ENCODE data around the gene KCNMA1. TPM values are rescaled to one million over a fixed set of nuclear protein-coding genes. Genes with fewer than 3 reads are reported as not detected.

KCNMA1 gene
- total RNA-seq, 2 donors from 2014 or later: 29.1 to 37.9 TPM

DNA sequence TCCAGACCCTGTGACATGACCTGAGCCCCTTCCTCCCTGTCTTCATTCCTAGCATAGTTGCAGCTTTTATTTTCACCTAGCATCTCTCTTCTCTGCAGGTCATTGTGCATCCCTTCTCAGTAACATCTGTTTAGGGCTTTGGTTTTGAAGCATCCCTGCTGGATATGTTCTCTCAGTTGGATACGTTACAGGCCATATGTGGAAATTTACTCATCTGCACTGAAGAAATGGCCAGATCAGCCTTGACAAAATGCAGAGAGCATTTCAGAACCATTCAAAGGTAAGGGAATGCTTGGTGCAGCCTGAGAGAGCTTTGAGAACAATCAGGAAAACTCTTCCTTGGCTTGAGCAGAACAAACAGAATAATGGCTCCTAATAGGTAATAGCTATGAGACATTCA, 647.0 kb downstream of the KCNMA1 start:
- Histone ChIP-seq H3K9me3 (no peaks in the 10 kb centered on the region), H3K4me3 (no peak overlapping the region), H3K27ac (no peak overlapping the region), H3K27me3 (replicated peaks; ENCODE audit: insufficient read depth) (no peaks in the 10 kb centered on the region), H3K36me3 (no peaks in the 10 kb centered on the region), H3K4me1 (replicated peaks) (no peaks in the 10 kb centered on the region)
- intact Hi-C loops (cut with DNase I): no loop called here
- WGBS: 96% methylated on average over 1 of the region's 1 CpG
- DNase-seq (ENCODE audit: low spot score): no peak
- TF ChIP-seq, protein P1, sequence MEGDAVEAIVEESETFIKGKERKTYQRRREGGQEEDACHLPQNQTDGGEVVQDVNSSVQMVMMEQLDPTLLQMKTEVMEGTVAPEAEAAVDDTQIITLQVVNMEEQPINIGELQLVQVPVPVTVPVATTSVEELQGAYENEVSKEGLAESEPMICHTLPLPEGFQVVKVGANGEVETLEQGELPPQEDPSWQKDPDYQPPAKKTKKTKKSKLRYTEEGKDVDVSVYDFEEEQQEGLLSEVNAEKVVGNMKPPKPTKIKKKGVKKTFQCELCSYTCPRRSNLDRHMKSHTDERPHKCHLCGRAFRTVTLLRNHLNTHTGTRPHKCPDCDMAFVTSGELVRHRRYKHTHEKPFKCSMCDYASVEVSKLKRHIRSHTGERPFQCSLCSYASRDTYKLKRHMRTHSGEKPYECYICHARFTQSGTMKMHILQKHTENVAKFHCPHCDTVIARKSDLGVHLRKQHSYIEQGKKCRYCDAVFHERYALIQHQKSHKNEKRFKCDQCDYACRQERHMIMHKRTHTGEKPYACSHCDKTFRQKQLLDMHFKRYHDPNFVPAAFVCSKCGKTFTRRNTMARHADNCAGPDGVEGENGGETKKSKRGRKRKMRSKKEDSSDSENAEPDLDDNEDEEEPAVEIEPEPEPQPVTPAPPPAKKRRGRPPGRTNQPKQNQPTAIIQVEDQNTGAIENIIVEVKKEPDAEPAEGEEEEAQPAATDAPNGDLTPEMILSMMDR (IDR thresholded peaks at IDR 0.05): no peak
- no peak for TF ChIP-seq POLR2A (IDR thresholded peaks at IDR 0.05)
- TF ChIP-seq POLR2AphosphoS5 (IDR thresholded peaks at IDR 0.05): no peak

DNA sequence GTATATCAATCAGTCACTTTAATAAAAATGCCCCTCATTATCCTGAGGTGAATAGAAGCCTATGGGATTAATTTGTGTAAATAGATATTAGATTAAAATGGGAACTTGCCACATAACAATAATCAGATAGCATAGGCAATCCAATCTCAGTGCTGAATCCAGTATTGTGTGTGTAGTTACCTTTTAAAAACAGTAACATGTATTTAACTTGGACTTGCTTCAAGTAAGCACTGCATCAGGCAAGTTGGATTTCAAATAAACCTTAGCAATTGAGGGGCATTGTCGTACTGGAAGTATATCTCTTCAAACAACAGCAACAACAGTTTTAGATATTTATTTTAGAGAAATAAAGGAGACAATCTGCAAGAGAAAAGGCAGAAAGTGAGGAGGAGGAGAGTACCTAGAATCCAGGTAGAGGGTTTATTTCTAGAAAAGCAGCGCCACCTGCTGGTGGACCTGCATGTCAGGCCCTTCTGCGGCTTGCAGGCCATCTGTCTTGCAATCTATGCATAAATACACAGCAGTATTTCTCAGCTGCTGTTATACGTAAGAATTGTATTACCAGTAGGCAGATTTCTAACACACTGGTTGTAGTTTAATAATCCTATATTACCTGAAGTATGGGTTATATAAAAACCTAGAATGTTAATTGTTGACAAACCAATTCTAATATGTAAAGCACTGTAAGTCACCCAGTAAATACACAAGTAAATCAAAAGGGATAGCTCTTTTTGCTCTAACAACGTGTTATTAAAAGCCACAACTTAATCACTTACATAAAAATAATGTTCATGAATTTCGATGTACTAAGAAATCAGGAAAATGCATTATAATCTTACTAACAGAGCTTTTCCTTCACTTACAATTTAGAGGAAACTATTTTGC, 652.8 kb downstream of the KCNMA1 start:
- DNase-seq (ENCODE audit: low spot score): peak; percentile 66
- Histone ChIP-seq H3K36me3 (no peaks in the 10 kb centered on the region), H3K4me3 (no peak overlapping the region), H3K9me3 (no peaks in the 10 kb centered on the region), H3K27ac (no peak overlapping the region), H3K27me3 (replicated peaks; ENCODE audit: insufficient read depth) (no peaks in the 10 kb centered on the region), H3K4me1 (replicated peaks) (no peaks in the 10 kb centered on the region)
- intact Hi-C loops (cut with DNase I): loop anchor here (10.0 kb wide), 3 partner anchors 430 to 1580 kb away; partner anchors contain the start of gene ZNF503
- WGBS: 13% methylated on average over 6 of the region's 6 CpGs
- TF ChIP-seq, protein P1 (IDR thresholded peaks at IDR 0.05): peak; percentile 73 to 95 (median 78)
- TF ChIP-seq POLR2A (IDR thresholded peaks at IDR 0.05) (no peak), POLR2AphosphoS5 (IDR thresholded peaks at IDR 0.05) (peak; percentile 64)

DNA sequence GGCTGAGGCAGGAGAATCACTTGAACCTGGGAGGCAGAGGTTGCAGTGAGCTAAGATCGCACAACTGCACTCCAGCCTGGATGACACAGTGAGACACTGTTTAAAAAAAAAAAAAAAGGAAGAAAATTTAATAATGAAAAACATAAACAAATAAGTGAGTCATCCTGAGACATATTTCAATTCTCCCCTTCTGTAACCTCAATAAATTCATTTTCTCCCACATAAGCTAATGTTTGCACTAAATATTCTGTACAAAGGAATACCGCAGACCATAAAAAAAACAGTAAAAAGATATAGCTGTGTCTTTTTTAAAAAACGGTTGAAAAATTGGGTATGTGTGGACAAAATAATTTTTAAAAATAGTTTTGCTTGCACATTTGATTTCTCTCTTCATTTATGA, 654.0 kb downstream of the KCNMA1 start:
- Histone ChIP-seq H3K27ac (no peak overlapping the region), H3K4me3 (no peak overlapping the region), H3K9me3 (no peaks in the 10 kb centered on the region), H3K36me3 (no peaks in the 10 kb centered on the region), H3K27me3 (replicated peaks; ENCODE audit: insufficient read depth) (no peaks in the 10 kb centered on the region), H3K4me1 (replicated peaks) (no peaks in the 10 kb centered on the region)
- intact Hi-C loops (cut with DNase I): loop anchor here (10.0 kb wide), 3 partner anchors 429 to 1579 kb away; partner anchors contain the start of gene ZNF503
- 81% methylated on average over 3 of the region's 3 CpGs for WGBS
- no peak for DNase-seq (ENCODE audit: low spot score)
- TF ChIP-seq, protein P1 (IDR thresholded peaks at IDR 0.05): no peak
- no peak for TF ChIP-seq POLR2A (IDR thresholded peaks at IDR 0.05)
- no peak for TF ChIP-seq POLR2AphosphoS5 (IDR thresholded peaks at IDR 0.05)

DNA sequence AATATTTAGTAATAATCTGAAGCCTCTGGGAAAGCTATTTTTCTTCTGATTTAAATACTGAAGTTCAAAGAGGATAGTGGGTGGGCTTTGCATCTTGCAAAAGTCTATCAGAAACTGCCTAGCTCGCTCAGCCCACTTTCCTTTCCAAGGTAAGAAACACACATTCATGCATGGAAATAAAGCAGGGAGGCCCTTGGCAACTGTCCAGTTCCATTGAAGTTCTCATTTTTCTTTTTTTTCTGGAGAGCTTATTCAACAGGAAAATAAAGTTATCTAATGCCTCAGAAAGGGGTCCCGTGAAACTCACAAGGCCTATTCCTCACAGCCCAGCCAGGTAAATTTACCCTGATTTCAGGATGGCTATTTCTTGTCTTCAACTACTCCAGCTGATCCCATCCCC, 654.9 kb downstream of the KCNMA1 start:
- 86% methylated on average over 2 of the region's 2 CpGs for WGBS
- DNase-seq (ENCODE audit: low spot score): no peak
- TF ChIP-seq POLR2AphosphoS5 (IDR thresholded peaks at IDR 0.05): no peak
- Histone ChIP-seq H3K27ac (no peak overlapping the region), H3K9me3 (no peaks in the 10 kb centered on the region), H3K36me3 (no peaks in the 10 kb centered on the region), H3K27me3 (replicated peaks; ENCODE audit: insufficient read depth) (no peaks in the 10 kb centered on the region), H3K4me3 (no peak overlapping the region), H3K4me1 (replicated peaks) (no peaks in the 10 kb centered on the region)
- intact Hi-C loops (cut with DNase I): loop anchor here (10.0 kb wide), 3 partner anchors 428 to 1578 kb away; partner anchors contain the start of gene ZNF503

DNA sequence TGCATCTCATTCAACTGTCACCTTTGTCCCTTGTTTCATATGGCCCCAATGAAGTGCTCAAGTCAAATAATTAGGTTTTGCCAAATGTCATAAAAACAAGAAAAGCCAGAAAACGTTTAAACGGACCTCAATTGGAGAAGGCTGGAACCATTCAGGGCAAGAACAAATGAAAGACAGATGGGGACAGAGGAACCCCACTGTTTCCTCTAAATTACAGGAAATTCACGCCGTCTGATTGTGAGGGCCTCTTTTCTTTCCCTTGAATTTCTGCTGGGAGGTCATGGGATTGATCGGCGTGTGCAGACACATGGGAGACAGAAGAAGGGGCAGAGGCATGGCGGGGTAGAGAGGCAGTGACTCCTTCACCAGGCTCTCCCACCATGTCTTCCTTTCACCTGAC, 656.4 kb downstream of the KCNMA1 start:
- intact Hi-C loops (cut with DNase I): loop anchor here (10.0 kb wide), 3 partner anchors 426 to 1576 kb away; partner anchors contain the start of gene ZNF503
- WGBS: 83% methylated on average over 7 of the region's 7 CpGs
- H3K4me1 ChIP-seq (replicated peaks): no peaks in the 10 kb centered on the region

More for the DNA sequence above, 656.4 kb downstream of the KCNMA1 start:
- H3K9me3 ChIP-seq: no peaks in the 10 kb centered on the region
- H3K27me3 ChIP-seq (replicated peaks; ENCODE audit: insufficient read depth): no peaks in the 10 kb centered on the region
- H3K36me3 ChIP-seq: no peaks in the 10 kb centered on the region
- no peak overlapping the region for H3K27ac ChIP-seq
- TF ChIP-seq, protein P1 (IDR thresholded peaks at IDR 0.05): no peak
- no peak for TF ChIP-seq POLR2A (IDR thresholded peaks at IDR 0.05)
- no peak for TF ChIP-seq POLR2AphosphoS5 (IDR thresholded peaks at IDR 0.05)
- DNase-seq (ENCODE audit: low spot score): no peak
- no peak overlapping the region for H3K4me3 ChIP-seq
